Measurements from ENCODE around the gene CMSS1. TPM values are rescaled to one million over a fixed set of nuclear protein-coding genes. Genes with fewer than 3 reads are reported as not detected.

Gene CMSS1
- total and polyA plus RNA-seq, 4 donors = 3.8 to 19.5 (median 7.5) TPM

DNA sequence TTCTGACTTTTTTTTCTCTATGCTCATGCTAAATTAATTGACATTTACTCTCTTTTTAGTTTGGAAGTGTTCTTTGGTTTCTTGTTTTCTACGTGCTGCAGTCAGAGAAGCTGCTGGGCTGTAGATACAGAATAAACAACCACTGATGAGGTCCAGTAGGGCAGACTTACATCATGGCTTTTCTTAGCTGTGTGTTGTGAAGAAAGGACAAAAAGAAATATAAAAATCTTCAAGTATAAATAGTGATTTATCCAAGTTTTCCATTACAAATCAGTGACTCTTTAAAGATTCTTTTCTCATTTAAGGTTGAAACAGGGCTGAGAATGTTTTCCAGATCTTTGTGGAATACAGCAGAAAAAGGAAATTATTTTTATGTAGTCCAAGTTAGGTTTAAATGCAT, 122.2 kb downstream of the CMSS1 start:
- TF ChIP-seq FOXA1 (IDR thresholded peaks at IDR 0.05) (no peak), YY1 (IDR thresholded peaks at IDR 0.05) (no peak), JUND (IDR thresholded peaks at IDR 0.05) (no peak), HNF4A (conservative IDR thresholded peaks at IDR 0.05) (no peak), TAF1 (conservative IDR thresholded peaks at IDR 0.05) (no peak), FOXA2 (IDR thresholded peaks at IDR 0.05) (no peak), RXRA (IDR thresholded peaks at IDR 0.05) (no peak), SP1 (IDR thresholded peaks at IDR 0.05) (no peak), GABPA (IDR thresholded peaks at IDR 0.05 in 1 of 2, conservative IDR thresholded peaks at IDR 0.05 in 1 of 2) (no peak)
- TF ChIP-seq, protein P1, sequence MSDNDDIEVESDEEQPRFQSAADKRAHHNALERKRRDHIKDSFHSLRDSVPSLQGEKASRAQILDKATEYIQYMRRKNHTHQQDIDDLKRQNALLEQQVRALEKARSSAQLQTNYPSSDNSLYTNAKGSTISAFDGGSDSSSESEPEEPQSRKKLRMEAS (IDR thresholded peaks at IDR 0.05) = no peak
- TF ChIP-seq, protein P2, sequence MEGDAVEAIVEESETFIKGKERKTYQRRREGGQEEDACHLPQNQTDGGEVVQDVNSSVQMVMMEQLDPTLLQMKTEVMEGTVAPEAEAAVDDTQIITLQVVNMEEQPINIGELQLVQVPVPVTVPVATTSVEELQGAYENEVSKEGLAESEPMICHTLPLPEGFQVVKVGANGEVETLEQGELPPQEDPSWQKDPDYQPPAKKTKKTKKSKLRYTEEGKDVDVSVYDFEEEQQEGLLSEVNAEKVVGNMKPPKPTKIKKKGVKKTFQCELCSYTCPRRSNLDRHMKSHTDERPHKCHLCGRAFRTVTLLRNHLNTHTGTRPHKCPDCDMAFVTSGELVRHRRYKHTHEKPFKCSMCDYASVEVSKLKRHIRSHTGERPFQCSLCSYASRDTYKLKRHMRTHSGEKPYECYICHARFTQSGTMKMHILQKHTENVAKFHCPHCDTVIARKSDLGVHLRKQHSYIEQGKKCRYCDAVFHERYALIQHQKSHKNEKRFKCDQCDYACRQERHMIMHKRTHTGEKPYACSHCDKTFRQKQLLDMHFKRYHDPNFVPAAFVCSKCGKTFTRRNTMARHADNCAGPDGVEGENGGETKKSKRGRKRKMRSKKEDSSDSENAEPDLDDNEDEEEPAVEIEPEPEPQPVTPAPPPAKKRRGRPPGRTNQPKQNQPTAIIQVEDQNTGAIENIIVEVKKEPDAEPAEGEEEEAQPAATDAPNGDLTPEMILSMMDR (IDR thresholded peaks at IDR 0.05; ENCODE audit: low read depth, low read length, missing input control) = no peak
- TF ChIP-seq, protein P3, sequence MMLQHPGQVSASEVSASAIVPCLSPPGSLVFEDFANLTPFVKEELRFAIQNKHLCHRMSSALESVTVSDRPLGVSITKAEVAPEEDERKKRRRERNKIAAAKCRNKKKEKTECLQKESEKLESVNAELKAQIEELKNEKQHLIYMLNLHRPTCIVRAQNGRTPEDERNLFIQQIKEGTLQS (IDR thresholded peaks at IDR 0.05) = no peak
- Histone ChIP-seq H3K36me3 (ENCODE audit: control insufficient read depth in 4 of 4, insufficient read depth in 3 of 4, low read depth in 1 of 4, low read length in 3 of 4) (no peaks in the 10 kb centered on the region), H3K4me1 (ENCODE audit: control insufficient read depth in 4 of 4, insufficient read depth in 4 of 4, low read length in 3 of 4) (no peaks in the 10 kb centered on the region), H3K4me3 (ENCODE audit: low read depth in 1 of 3, low read length in 3 of 3) (no peak overlapping the region), H3K9me3 (ENCODE audit: control insufficient read depth in 4 of 4, low read length in 3 of 4) (no peaks in the 10 kb centered on the region), H3K27ac (ENCODE audit: low read depth in 1 of 2, low read length in 2 of 2) (no peak overlapping the region), H3K27me3 (ENCODE audit: control insufficient read depth in 4 of 4, insufficient read depth in 4 of 4, low read length in 3 of 4) (no peaks in the 10 kb centered on the region), H3K9ac (ENCODE audit: low read depth in 1 of 2, low read length in 2 of 2) (no peak overlapping the region)
- 82% methylated on average over 1 of the region's 1 CpG for WGBS
- DNase-seq (ENCODE audit: low spot score) = no peak

DNA sequence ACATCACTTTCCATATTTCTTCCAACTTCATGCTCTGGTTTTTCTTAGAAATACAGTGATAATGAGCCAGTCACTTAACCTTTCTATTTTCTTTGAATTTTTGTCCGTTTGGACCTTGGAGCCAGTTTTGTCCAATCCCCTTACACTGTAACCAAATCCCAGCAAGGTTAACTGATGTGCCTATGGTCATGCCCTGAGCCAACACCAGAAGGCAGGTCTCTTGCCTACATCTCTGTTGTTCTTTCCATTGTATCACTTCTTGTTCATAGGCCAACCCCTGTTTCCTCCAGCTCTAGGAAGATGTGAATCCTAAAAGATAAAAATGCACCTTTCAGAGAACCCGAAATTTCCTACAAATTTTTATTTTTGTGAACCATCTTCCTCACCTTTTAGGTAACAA, 122.7 kb downstream of the CMSS1 start:
- TF ChIP-seq HNF4G (IDR thresholded peaks at IDR 0.05) (no peak), FOXA2 (IDR thresholded peaks at IDR 0.05) (no peak), EGR1 (IDR thresholded peaks at IDR 0.05; ENCODE audit: low read depth in 2 of 2) (no peak), RXRA (IDR thresholded peaks at IDR 0.05) (no peak), HNF4A (conservative IDR thresholded peaks at IDR 0.05) (no peak), RAD21 (IDR thresholded peaks at IDR 0.05) (no peak)
- TF ChIP-seq, protein P1 (IDR thresholded peaks at IDR 0.05) = no peak
- 84% methylated on average over 2 of the region's 2 CpGs for WGBS
- no peaks in the 10 kb centered on the region for H3K4me1 ChIP-seq (ENCODE audit: control insufficient read depth in 4 of 4, insufficient read depth in 4 of 4, low read length in 3 of 4)

DNA sequence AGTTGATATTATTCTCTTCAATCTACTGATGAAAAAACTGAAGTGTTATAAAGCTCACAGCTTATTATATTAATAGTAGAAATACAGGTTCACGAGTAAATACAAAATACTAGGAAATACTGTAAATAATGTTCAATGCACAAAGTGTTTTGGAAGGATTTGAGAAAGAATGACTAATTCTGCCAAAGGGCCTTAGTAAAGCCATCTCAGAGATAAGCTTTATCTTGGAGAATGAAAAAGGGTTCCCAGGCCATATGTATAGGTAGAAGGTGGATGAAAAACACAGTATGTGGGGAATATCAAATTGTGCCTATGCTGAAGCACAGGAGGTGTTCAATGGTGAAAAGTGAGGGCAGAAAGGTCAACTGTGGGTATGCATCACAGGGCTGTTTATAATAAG, 123.5 kb downstream of the CMSS1 start:
- H3K27me3 ChIP-seq (ENCODE audit: control insufficient read depth in 4 of 4, insufficient read depth in 4 of 4, low read length in 3 of 4) = no peaks in the 10 kb centered on the region
- H3K9me3 ChIP-seq (ENCODE audit: control insufficient read depth in 4 of 4, low read length in 3 of 4) = no peaks in the 10 kb centered on the region
- TF ChIP-seq YY1 (IDR thresholded peaks at IDR 0.05) = no peak
- TF ChIP-seq, protein P1 (IDR thresholded peaks at IDR 0.05) = no peak
- no peak for TF ChIP-seq NR2F2 (IDR thresholded peaks at IDR 0.05)
- no peak for TF ChIP-seq EGR1 (IDR thresholded peaks at IDR 0.05; ENCODE audit: low read depth in 2 of 2)
- TF ChIP-seq RAD21 (IDR thresholded peaks at IDR 0.05) = no peak
- no peak for TF ChIP-seq FOXA1 (IDR thresholded peaks at IDR 0.05)
- TF ChIP-seq FOXA2 (IDR thresholded peaks at IDR 0.05) = no peak
- TF ChIP-seq HNF4A (conservative IDR thresholded peaks at IDR 0.05) = no peak
- TF ChIP-seq HNF4G (IDR thresholded peaks at IDR 0.05) = no peak
- TF ChIP-seq, protein P4, sequence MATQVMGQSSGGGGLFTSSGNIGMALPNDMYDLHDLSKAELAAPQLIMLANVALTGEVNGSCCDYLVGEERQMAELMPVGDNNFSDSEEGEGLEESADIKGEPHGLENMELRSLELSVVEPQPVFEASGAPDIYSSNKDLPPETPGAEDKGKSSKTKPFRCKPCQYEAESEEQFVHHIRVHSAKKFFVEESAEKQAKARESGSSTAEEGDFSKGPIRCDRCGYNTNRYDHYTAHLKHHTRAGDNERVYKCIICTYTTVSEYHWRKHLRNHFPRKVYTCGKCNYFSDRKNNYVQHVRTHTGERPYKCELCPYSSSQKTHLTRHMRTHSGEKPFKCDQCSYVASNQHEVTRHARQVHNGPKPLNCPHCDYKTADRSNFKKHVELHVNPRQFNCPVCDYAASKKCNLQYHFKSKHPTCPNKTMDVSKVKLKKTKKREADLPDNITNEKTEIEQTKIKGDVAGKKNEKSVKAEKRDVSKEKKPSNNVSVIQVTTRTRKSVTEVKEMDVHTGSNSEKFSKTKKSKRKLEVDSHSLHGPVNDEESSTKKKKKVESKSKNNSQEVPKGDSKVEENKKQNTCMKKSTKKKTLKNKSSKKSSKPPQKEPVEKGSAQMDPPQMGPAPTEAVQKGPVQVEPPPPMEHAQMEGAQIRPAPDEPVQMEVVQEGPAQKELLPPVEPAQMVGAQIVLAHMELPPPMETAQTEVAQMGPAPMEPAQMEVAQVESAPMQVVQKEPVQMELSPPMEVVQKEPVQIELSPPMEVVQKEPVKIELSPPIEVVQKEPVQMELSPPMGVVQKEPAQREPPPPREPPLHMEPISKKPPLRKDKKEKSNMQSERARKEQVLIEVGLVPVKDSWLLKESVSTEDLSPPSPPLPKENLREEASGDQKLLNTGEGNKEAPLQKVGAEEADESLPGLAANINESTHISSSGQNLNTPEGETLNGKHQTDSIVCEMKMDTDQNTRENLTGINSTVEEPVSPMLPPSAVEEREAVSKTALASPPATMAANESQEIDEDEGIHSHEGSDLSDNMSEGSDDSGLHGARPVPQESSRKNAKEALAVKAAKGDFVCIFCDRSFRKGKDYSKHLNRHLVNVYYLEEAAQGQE (IDR thresholded peaks at IDR 0.05) = no peak
- no peak for TF ChIP-seq JUND (IDR thresholded peaks at IDR 0.05)
- TF ChIP-seq RXRA (IDR thresholded peaks at IDR 0.05) = no peak
- H3K4me1 ChIP-seq (ENCODE audit: control insufficient read depth in 4 of 4, insufficient read depth in 4 of 4, low read length in 3 of 4) = no peaks in the 10 kb centered on the region
- H3K4me3 ChIP-seq (ENCODE audit: low read depth in 1 of 3, low read length in 3 of 3) = no peak overlapping the region
- no peak overlapping the region for H3K27ac ChIP-seq (ENCODE audit: low read depth in 1 of 2, low read length in 2 of 2)
- no peaks in the 10 kb centered on the region for H3K36me3 ChIP-seq (ENCODE audit: control insufficient read depth in 4 of 4, insufficient read depth in 3 of 4, low read depth in 1 of 4, low read length in 3 of 4)
- WGBS = 93% methylated on average over 1 of the region's 1 CpG
- no peak overlapping the region for H3K9ac ChIP-seq (ENCODE audit: low read depth in 1 of 2, low read length in 2 of 2)
- DNase-seq (ENCODE audit: low spot score) = no peak

More for the DNA sequence above, 122.7 kb downstream of the CMSS1 start:
- Histone ChIP-seq H3K9ac (ENCODE audit: low read depth in 1 of 2, low read length in 2 of 2) (no peak overlapping the region), H3K9me3 (ENCODE audit: control insufficient read depth in 4 of 4, low read length in 3 of 4) (no peaks in the 10 kb centered on the region), H3K4me3 (ENCODE audit: low read depth in 1 of 3, low read length in 3 of 3) (no peak overlapping the region), H3K36me3 (ENCODE audit: control insufficient read depth in 4 of 4, insufficient read depth in 3 of 4, low read depth in 1 of 4, low read length in 3 of 4) (no peaks in the 10 kb centered on the region), H3K27ac (ENCODE audit: low read depth in 1 of 2, low read length in 2 of 2) (no peak overlapping the region), H3K27me3 (ENCODE audit: control insufficient read depth in 4 of 4, insufficient read depth in 4 of 4, low read length in 3 of 4) (no peaks in the 10 kb centered on the region)
- no peak for DNase-seq (ENCODE audit: low spot score)
